Measurements from ENCODE around the gene WDR48.

Gene WDR48

DNA sequence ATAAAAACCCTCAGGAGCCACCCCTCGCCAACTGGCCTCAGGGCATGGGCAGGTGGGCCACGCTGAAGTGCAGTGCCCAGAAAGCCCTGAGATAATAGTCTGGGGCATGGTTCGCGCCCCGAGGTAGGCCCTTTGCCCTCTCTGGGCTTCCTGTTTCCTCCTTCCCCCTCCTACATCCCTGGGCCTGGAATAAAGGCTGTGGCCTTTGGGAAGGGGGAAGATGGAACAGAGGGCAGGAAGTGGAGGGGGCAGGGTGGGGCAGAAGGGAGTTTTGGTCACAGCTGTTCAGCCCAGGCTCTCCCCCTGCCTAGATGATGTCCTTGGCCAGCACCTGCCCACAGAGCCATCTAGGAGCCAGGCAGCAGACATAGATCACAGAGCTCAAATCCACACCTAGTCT lies 90.3 kb downstream of the WDR48 start:
- DNase-seq = no peak

- no peak for DNase-seq
Observed at GRCh38 chr3:39143051-39143885, 91.5 kb downstream of the WDR48 start.

GRCh38 chr3:39144095-39144747 lies 92.4 kb downstream of the WDR48 start:
- DNase-seq = no peak

DNA sequence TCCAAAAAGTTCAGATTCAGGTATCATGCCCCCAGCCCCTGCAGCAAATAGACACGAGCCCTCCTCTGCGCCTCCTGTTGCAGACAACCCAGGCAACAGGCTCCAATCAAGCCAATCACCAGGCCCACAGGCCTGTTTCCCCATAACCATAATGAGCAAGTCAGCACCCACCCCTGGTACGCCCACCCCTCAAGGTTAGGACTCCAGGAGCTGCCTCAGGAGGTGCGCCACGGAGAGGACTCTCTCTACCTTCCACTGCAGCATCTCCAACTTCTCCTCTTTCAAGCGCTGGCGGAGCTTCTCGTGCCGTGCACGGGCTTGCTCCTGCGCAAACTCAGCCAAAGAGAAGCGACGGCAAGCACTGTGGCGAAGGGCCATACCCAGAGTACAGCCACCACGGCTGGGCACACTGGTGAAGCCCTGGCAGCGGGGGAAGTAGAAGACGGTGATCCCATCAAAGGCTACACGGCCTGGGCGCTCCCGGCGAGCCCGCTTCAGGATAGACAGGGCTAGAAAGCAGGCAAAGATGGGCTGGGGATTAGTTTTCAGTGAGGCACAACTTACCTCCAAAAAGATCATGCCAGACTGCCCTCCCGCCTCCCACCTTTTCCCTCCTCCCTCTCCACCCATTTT lies 93.0 kb downstream of the WDR48 start:
- no peak for DNase-seq

DNA sequence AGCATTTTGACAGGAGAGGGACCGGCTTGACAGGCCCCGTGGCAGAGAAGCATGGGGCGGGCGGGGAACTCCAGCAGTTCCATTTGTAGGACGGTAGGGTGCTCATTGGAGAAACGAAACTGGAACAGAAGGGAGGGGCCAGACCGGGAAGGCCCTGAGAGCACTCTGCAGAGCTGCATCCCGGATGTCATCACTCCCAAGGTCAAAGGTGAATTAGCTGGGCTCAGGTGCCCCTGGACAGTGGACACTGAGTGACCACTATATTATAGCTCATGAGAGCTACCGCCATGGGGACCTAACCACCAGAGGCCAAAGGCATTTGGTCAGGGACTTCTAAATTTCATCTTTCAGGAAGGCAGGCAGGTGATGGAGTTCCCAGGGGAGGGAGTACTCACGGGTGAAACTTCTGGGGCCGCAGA lies 94.3 kb downstream of the WDR48 start:
- no peak for DNase-seq

Measured in fibroblast of skin of right biceps (primary cell).